Measurements from ENCODE around the gene MAP2K3. TPM values are rescaled to one million over a fixed set of nuclear protein-coding genes. Genes with fewer than 3 reads are reported as not detected.
A peak's percentile ranks its signal among the peaks of the same experiment; 100 is the strongest.

MAP2K3 gene
- 10 to 100 TPM; 41.7 to 52.8 TPM for total RNA-seq

GRCh38 chr17:21284319-21285163 is at the start of gene MAP2K3:
MAP2K3 (plus strand) TSS chr17:21284711; CDS start chr17:21284921, 210 bp downstream.
- ChIA-PET CTCF (interaction anchor here (0.8 kb wide), 1 partner anchor 9 kb away, joined by 3 read pairs; no protein-coding TSS in a partner anchor), POLR2A (no interaction called here)
- H3K27me3 Mint-ChIP-seq, result no peaks in the 10 kb centered on the region
- peaks cover 9% of the 10 kb centered on the region for H3K36me3 Mint-ChIP-seq (ENCODE audit: low read depth)
- H3K9me3 Mint-ChIP-seq, result no peaks in the 10 kb centered on the region
- H3K4me1 Mint-ChIP-seq, result peaks cover 55% of the 10 kb centered on the region
- peak within 1 kb of the TSS; percentile 97 for H3K4me3 Mint-ChIP-seq
- peak; percentile 97 for DNase-seq
- peak within 1 kb of the TSS; percentile 93 for H3K27ac Mint-ChIP-seq

- H3K9me3 Mint-ChIP-seq, result peaks cover 3% of the 10 kb centered on the region
- no peak overlapping the region for H3K27ac Mint-ChIP-seq
- DNase-seq, result no peak
- ChIA-PET CTCF (no interaction called here), POLR2A (interaction anchor here (0.6 kb wide), 1 partner anchor 85 kb away, joined by 5 read pairs; no protein-coding TSS in a partner anchor)
- H3K4me3 Mint-ChIP-seq, result no peak overlapping the region
- H3K27me3 Mint-ChIP-seq, result no peaks in the 10 kb centered on the region
- H3K36me3 Mint-ChIP-seq (ENCODE audit: low read depth), result peaks cover 6% of the 10 kb centered on the region
- no peaks in the 10 kb centered on the region for H3K4me1 Mint-ChIP-seq
Observed at GRCh38 chr17:21235921-21236320, 48.6 kb upstream of the MAP2K3 start.

GRCh38 chr17:21239680-21240368 is 44.7 kb upstream of the MAP2K3 start:
- DNase-seq, result no peak
- Mint-ChIP-seq H3K4me3 (no peak overlapping the region), H3K36me3 (ENCODE audit: low read depth) (no peaks in the 10 kb centered on the region), H3K4me1 (no peaks in the 10 kb centered on the region), H3K27me3 (no peaks in the 10 kb centered on the region), H3K27ac (no peak overlapping the region), H3K9me3 (no peaks in the 10 kb centered on the region)
- ChIA-PET CTCF (interaction anchor here (0.5 to 1.1 kb wide), 4 partner anchors 24 to 257 kb away, joined by 3 read pairs; no protein-coding TSS in a partner anchor), POLR2A (no interaction called here)

GRCh38 chr17:21240369-21241055 is 44.0 kb upstream of the MAP2K3 start:
- POLR2A ChIA-PET, result no interaction called here
- CTCF ChIA-PET, result interaction anchor here (0.5 to 1.2 kb wide), 3 partner anchors 17 to 258 kb away, joined by 3 read pairs; no protein-coding TSS in a partner anchor
- no peak overlapping the region for H3K4me3 Mint-ChIP-seq

GRCh38 chr17:21241564-21241963 is 42.9 kb upstream of the MAP2K3 start:
- no peak for DNase-seq
- peaks cover 5% of the 10 kb centered on the region for H3K4me1 Mint-ChIP-seq
- H3K36me3 Mint-ChIP-seq (ENCODE audit: low read depth), result no peaks in the 10 kb centered on the region
- no peak overlapping the region for H3K27ac Mint-ChIP-seq
- POLR2A ChIA-PET, result no interaction called here
- H3K27me3 Mint-ChIP-seq, result no peaks in the 10 kb centered on the region
- CTCF ChIA-PET, result interaction anchor here (1.2 kb wide), 1 partner anchor 16 kb away, joined by 3 read pairs; no protein-coding TSS in a partner anchor
- no peak overlapping the region for H3K4me3 Mint-ChIP-seq
- no peaks in the 10 kb centered on the region for H3K9me3 Mint-ChIP-seq

More at GRCh38 chr17:21240369-21241055, 44.0 kb upstream of the MAP2K3 start:
- Mint-ChIP-seq H3K9me3 (no peaks in the 10 kb centered on the region), H3K27me3 (no peaks in the 10 kb centered on the region), H3K4me1 (peaks cover under 1% of the 10 kb centered on the region), H3K36me3 (ENCODE audit: low read depth) (no peaks in the 10 kb centered on the region), H3K27ac (no peak overlapping the region)
- no peak for DNase-seq

GRCh38 chr17:21242026-21242697 is 42.3 kb upstream of the MAP2K3 start:
- H3K9me3 Mint-ChIP-seq, result no peaks in the 10 kb centered on the region
- CTCF ChIA-PET, result interaction anchor here (1.2 kb wide), 1 partner anchor 16 kb away, joined by 3 read pairs; no protein-coding TSS in a partner anchor

GRCh38 chr17:21242780-21243515 is 41.6 kb upstream of the MAP2K3 start:
- H3K36me3 Mint-ChIP-seq (ENCODE audit: low read depth), result no peaks in the 10 kb centered on the region
- H3K27ac Mint-ChIP-seq, result no peak overlapping the region
- no peak for DNase-seq
- ChIA-PET POLR2A (no interaction called here), CTCF (no interaction called here)
- H3K27me3 Mint-ChIP-seq, result no peaks in the 10 kb centered on the region
- no peaks in the 10 kb centered on the region for H3K9me3 Mint-ChIP-seq
- no peak overlapping the region for H3K4me3 Mint-ChIP-seq
- H3K4me1 Mint-ChIP-seq, result peaks cover 5% of the 10 kb centered on the region

More at GRCh38 chr17:21242026-21242697, 42.3 kb upstream of the MAP2K3 start:
- Mint-ChIP-seq H3K27ac (no peak overlapping the region), H3K27me3 (no peaks in the 10 kb centered on the region), H3K4me3 (no peak overlapping the region), H3K4me1 (peaks cover 5% of the 10 kb centered on the region), H3K36me3 (ENCODE audit: low read depth) (no peaks in the 10 kb centered on the region)
- DNase-seq, result no peak
- POLR2A ChIA-PET, result no interaction called here

GRCh38 chr17:21243516-21244303 is 40.8 kb upstream of the MAP2K3 start:
- DNase-seq, result no peak
- Mint-ChIP-seq H3K4me3 (no peak overlapping the region), H3K9me3 (no peaks in the 10 kb centered on the region), H3K27ac (no peak overlapping the region), H3K27me3 (no peaks in the 10 kb centered on the region), H3K4me1 (peaks cover 5% of the 10 kb centered on the region), H3K36me3 (ENCODE audit: low read depth) (no peaks in the 10 kb centered on the region)
- CTCF ChIA-PET, result no interaction called here
- POLR2A ChIA-PET, result no interaction called here

GRCh38 chr17:21245639-21246084 is 38.8 kb upstream of the MAP2K3 start:
- H3K27ac Mint-ChIP-seq, result no peak overlapping the region
- ChIA-PET CTCF (no interaction called here), POLR2A (no interaction called here)
- H3K4me3 Mint-ChIP-seq, result no peak overlapping the region
- no peaks in the 10 kb centered on the region for H3K9me3 Mint-ChIP-seq
- H3K4me1 Mint-ChIP-seq, result peaks cover 5% of the 10 kb centered on the region
- DNase-seq, result no peak
- no peaks in the 10 kb centered on the region for H3K36me3 Mint-ChIP-seq (ENCODE audit: low read depth)
- no peaks in the 10 kb centered on the region for H3K27me3 Mint-ChIP-seq

GRCh38 chr17:21246698-21247097 is 37.8 kb upstream of the MAP2K3 start:
- no peak for DNase-seq
- no peaks in the 10 kb centered on the region for H3K27me3 Mint-ChIP-seq
- CTCF ChIA-PET, result no interaction called here
- no peaks in the 10 kb centered on the region for H3K9me3 Mint-ChIP-seq
- peaks cover 5% of the 10 kb centered on the region for H3K4me1 Mint-ChIP-seq
- H3K27ac Mint-ChIP-seq, result peak overlapping the region; percentile 46
- POLR2A ChIA-PET, result no interaction called here
- no peaks in the 10 kb centered on the region for H3K36me3 Mint-ChIP-seq (ENCODE audit: low read depth)
- no peak overlapping the region for H3K4me3 Mint-ChIP-seq

GRCh38 chr17:21247552-21248258 is 36.8 kb upstream of the MAP2K3 start:
- ChIA-PET CTCF (no interaction called here), POLR2A (no interaction called here)
- Mint-ChIP-seq H3K4me1 (peaks cover 10% of the 10 kb centered on the region), H3K36me3 (ENCODE audit: low read depth) (no peaks in the 10 kb centered on the region), H3K27me3 (peaks cover 5% of the 10 kb centered on the region), H3K27ac (no peak overlapping the region), H3K9me3 (no peaks in the 10 kb centered on the region), H3K4me3 (no peak overlapping the region)
- DNase-seq, result no peak

All from activated CD4-positive, alpha-beta T cell treated with anti-CD3 and anti-CD28 coated beads, Interleukin-2, amount 10 ng/mL, durations not matched to agents 7 days and 5 days (primary cell).